ENCODE data around the gene OCA2. TPM values are rescaled to one million over a fixed set of nuclear protein-coding genes. Genes with fewer than 3 reads are reported as not detected.

Gene OCA2
- total and polyA plus RNA-seq, 2 donors from 2014 or later = 0.45 to 2.5 TPM

DNA sequence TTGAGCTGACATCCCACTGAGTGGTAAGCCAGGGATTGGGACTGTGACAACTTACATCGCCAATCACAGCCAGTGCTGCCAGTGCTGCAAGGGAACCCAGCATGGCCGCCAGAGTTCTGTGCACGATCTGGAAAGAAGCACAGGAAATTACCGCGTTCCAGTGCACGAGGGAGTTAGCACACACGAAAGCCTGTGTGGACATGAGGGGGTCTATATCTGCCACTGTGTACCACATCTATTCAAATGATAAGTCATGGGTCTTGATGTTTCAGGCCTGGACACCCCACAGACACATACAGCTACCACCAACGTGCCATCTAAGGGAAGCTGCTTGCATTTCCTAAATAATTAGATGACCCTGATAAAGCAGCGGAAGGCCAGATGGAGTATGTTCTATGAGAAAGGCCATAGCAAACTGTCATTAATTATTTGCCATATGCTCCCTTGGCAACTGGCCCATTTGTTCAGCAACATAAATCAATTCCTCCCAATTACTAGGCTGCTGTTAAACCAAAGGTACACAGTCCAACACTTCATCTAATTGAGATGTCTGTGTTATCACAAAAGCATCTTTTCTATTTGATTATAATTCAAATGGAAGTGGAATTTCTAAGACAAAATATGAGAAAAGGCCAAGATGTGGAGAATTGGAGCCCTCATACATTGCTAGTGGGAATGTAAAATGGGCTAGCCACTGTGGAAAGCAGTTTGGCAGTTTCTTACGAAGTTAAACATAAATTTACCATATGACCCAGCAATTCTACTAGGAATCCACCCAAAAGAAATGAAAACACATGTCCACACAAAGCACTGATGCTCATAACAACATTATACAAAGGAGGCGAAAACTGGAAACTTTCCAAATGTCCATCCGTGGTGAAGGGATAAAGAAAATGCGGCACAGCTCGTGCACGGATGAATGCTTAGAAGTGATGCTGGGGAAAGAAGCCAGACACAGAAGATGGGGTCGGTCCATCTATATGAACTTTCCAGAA, 108.3 kb downstream of the OCA2 start:
- Histone ChIP-seq H3K9ac (ENCODE audit: low read length in 3 of 3) (no peak overlapping the region), H3K9me3 (ENCODE audit: control insufficient read depth in 2 of 3, insufficient read depth in 1 of 3, low read length in 3 of 3) (no peaks in the 10 kb centered on the region), H3K27me3 (ENCODE audit: control insufficient read depth, insufficient read depth, low read length) (no peaks in the 10 kb centered on the region), H3K4me1 (ENCODE audit: control insufficient read depth in 2 of 3, insufficient read depth in 2 of 3, low read depth in 1 of 3, low read length in 3 of 3) (no peaks in the 10 kb centered on the region), H3K4me3 (ENCODE audit: low read length in 3 of 3) (no peak overlapping the region), H3K36me3 (ENCODE audit: control insufficient read depth in 2 of 3, insufficient read depth in 3 of 3, low read length in 3 of 3) (no peaks in the 10 kb centered on the region), H3K27ac (ENCODE audit: low read depth in 2 of 2, low read length in 2 of 2) (no peak overlapping the region)
- peak in 2 of 5 donors; percentile 36 to 58 for DNase-seq
- intact Hi-C loops (cut with DNase I) = no loop called here
- TF ChIP-seq, protein P1, sequence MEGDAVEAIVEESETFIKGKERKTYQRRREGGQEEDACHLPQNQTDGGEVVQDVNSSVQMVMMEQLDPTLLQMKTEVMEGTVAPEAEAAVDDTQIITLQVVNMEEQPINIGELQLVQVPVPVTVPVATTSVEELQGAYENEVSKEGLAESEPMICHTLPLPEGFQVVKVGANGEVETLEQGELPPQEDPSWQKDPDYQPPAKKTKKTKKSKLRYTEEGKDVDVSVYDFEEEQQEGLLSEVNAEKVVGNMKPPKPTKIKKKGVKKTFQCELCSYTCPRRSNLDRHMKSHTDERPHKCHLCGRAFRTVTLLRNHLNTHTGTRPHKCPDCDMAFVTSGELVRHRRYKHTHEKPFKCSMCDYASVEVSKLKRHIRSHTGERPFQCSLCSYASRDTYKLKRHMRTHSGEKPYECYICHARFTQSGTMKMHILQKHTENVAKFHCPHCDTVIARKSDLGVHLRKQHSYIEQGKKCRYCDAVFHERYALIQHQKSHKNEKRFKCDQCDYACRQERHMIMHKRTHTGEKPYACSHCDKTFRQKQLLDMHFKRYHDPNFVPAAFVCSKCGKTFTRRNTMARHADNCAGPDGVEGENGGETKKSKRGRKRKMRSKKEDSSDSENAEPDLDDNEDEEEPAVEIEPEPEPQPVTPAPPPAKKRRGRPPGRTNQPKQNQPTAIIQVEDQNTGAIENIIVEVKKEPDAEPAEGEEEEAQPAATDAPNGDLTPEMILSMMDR (IDR thresholded peaks at IDR 0.05; ENCODE audit: borderline replicate concordance, extremely low read depth, insufficient read depth) = no peak
- no peak for FAIRE-seq

DNA sequence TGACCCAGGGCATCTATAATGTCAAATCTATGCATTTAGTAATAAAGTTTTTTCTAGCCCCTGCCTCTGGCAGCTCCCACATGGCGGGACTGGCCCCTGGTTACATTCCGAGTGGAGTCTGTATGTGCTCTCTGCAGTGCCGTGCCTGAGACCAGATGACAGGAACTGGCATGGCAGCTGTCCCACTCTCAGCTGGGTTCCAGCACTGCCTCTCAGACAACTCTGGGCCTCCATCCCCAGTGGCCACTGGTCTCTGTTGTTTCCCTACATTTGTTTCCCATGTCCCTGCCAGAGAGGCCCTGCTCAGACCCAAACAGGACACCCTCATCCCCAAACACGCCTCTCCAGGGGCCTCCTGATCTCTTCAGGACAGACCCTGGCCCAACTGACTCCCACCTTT, 109.3 kb downstream of the OCA2 start:
- H3K9ac ChIP-seq (ENCODE audit: low read length in 3 of 3) = no peak overlapping the region
- TF ChIP-seq, protein P1 (IDR thresholded peaks at IDR 0.05; ENCODE audit: borderline replicate concordance, extremely low read depth, insufficient read depth) = no peak
- no peak overlapping the region for H3K27ac ChIP-seq (ENCODE audit: low read depth in 2 of 2, low read length in 2 of 2)
- no peaks in the 10 kb centered on the region for H3K36me3 ChIP-seq (ENCODE audit: control insufficient read depth in 2 of 3, insufficient read depth in 3 of 3, low read length in 3 of 3)
- no peaks in the 10 kb centered on the region for H3K4me1 ChIP-seq (ENCODE audit: control insufficient read depth in 2 of 3, insufficient read depth in 2 of 3, low read depth in 1 of 3, low read length in 3 of 3)
- FAIRE-seq = no peak
- no peak overlapping the region for H3K4me3 ChIP-seq (ENCODE audit: low read length in 3 of 3)
- H3K9me3 ChIP-seq (ENCODE audit: control insufficient read depth in 2 of 3, insufficient read depth in 1 of 3, low read length in 3 of 3) = no peaks in the 10 kb centered on the region
- no peak for DNase-seq
- intact Hi-C loops (cut with DNase I) = no loop called here
- H3K27me3 ChIP-seq (ENCODE audit: control insufficient read depth, insufficient read depth, low read length) = no peaks in the 10 kb centered on the region

DNA sequence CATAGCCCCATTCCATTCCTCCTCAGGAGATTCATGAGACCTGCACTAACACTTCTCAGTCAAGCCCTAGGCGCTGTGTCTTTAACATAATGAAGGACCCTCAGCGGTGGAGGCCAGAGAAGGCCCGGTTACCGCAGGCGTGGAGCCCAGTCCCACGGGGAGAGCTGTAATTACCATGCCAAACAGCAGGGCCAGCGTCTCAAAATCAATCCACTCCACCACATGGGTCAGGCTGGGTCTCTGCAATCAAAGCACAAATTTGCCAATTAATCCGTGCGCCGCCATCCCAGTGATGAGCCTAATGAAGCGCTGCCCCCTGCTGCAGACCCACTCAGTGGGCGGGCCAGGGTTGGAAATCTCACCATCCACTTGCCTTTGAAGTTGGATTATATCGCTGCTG, 109.7 kb downstream of the OCA2 start:
- Histone ChIP-seq H3K27ac (ENCODE audit: low read depth in 2 of 2, low read length in 2 of 2) (no peak overlapping the region), H3K27me3 (ENCODE audit: control insufficient read depth, insufficient read depth, low read length) (no peaks in the 10 kb centered on the region), H3K9ac (ENCODE audit: low read length in 3 of 3) (no peak overlapping the region), H3K4me3 (ENCODE audit: low read length in 3 of 3) (no peak overlapping the region), H3K9me3 (ENCODE audit: control insufficient read depth in 2 of 3, insufficient read depth in 1 of 3, low read length in 3 of 3) (no peaks in the 10 kb centered on the region), H3K4me1 (ENCODE audit: control insufficient read depth in 2 of 3, insufficient read depth in 2 of 3, low read depth in 1 of 3, low read length in 3 of 3) (no peaks in the 10 kb centered on the region), H3K36me3 (ENCODE audit: control insufficient read depth in 2 of 3, insufficient read depth in 3 of 3, low read length in 3 of 3) (no peaks in the 10 kb centered on the region)
- TF ChIP-seq, protein P1 (IDR thresholded peaks at IDR 0.05; ENCODE audit: borderline replicate concordance, extremely low read depth, insufficient read depth) = no peak
- peak in 1 of 5 donors; percentile 3 for DNase-seq
- FAIRE-seq = no peak
- intact Hi-C loops (cut with DNase I) = no loop called here
